Thyroid gland (tissue), 4 donors: ENCODE results near the gene ABCB1. TPM values are rescaled to one million over a fixed set of nuclear protein-coding genes. Genes with fewer than 3 reads are reported as not detected.

ENCODE experiments used
- DNase-seq, 2 donors: peaks; one replicate each; pipeline ENCODE4 v3.0.0-alpha.2; 2019
- H3K27ac ChIP-seq, 3 donors: fragments of 200-600 bp; sonication (generic); 1 replicate in 2 of 3; 2 replicates in 1 of 3; pipeline ENCODE4 v1.5.1; 2016 to 2019; ENCODE audit warnings: mild to moderate bottlenecking in 1 of 3, moderate library complexity in 1 of 3
- H3K27me3 ChIP-seq: fragments of 200-600 bp; sonication (generic); one replicate; pipeline ENCODE4 v1.5.1; 2019
- H3K36me3 ChIP-seq, 2 donors: fragments of 200-600 bp; sonication (generic); one replicate each; pipeline ENCODE4 v1.5.1; 2016 to 2019
- H3K4me1 ChIP-seq, 2 donors: fragments of 200-600 bp; sonication (generic); one replicate each; pipeline ENCODE4 v1.5.1; 2017 to 2019
- H3K4me3 ChIP-seq, 3 donors: fragments of 200-600 bp; sonication (generic); replicated peaks in 1 of 3; 1 replicate in 2 of 3; 2 replicates in 1 of 3; pipeline ENCODE4 v1.5.1; 2016; ENCODE audit warnings: mild to moderate bottlenecking in 1 of 3
- H3K9me3 ChIP-seq: fragments of 200-600 bp; sonication (generic); one replicate; pipeline ENCODE4 v1.5.1; 2017
- CTCF ChIP-seq, 6 experiments: fragments of 200-600 bp in 3 of 6; fragments of 450-650 bp in 3 of 6; sonication (generic) in 3 of 6; IDR thresholded peaks; one replicate each; pipeline ENCODE4 v1.5.1; 2016 to 2019; ENCODE audit warnings: antibody characterized with exemption in 6 of 6, mild to moderate bottlenecking in 2 of 6, inconsistent platforms in 1 of 6, moderate library complexity in 1 of 6
- POLR2A ChIP-seq, 2 donors: fragments of 450-650 bp; IDR thresholded peaks; one replicate each; pipeline ENCODE4 v1.6.1; 2017; ENCODE audit warnings: antibody characterized with exemption in 2 of 2, mild to moderate bottlenecking in 2 of 2, moderate library complexity in 1 of 2
- WGBS, 2 donors: methylation state at CpG; one replicate each; pipeline ENCODE4 v1.1.5; 2017; 5-methylcytosine and 5-hydroxymethylcytosine counted together
- intact Hi-C: fragments of 100-400 bp; cut with DNase I; formaldehyde crosslinking; loops from one replicate; pipeline ENCODE4 v1.15.1; 2023
- total RNA-seq, 4 donors: library from RNA; depleted of rRNA; stranded (reverse); fragments of >200 nt; gene quantifications; one replicate each; pipeline ENCODE4 v1.2.3, GENCODE V29; 2016

ABCB1 gene
- total RNA-seq, 4 donors from 2014 or later: 2.7 to 5.9 (median 4.4) TPM

DNA sequence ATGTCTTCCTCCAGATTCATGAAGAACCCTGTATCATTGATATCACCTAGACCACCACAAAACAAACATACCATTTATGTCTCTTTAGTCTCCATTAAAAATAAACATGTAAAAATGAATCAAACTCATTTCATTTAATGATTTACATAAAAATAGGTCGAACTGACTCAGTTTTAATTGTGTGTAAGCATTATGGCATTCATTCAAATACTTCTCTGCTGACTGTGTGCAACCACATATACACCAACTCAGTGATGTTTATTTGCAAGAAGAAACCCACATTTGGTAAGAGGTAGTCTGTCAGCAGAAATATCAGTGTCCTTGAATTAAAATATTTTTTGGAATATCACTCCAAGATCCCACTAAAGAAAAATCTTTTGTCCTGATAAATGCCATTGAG lies 30.5 kb downstream of the ABCB1 start:
- no peak overlapping the region for H3K4me3 ChIP-seq
- no peaks in the 10 kb centered on the region for H3K27me3 ChIP-seq
- no peaks in the 10 kb centered on the region for H3K4me1 ChIP-seq
- WGBS, 2 donors: 48 to 76% methylated on average over 1 of the region's 1 CpG
- no peaks in the 10 kb centered on the region for H3K36me3 ChIP-seq
- no peak for TF ChIP-seq CTCF (IDR thresholded peaks at IDR 0.05)
- no peak for TF ChIP-seq POLR2A (IDR thresholded peaks at IDR 0.05)
- H3K27ac ChIP-seq: no peak overlapping the region
- H3K9me3 ChIP-seq: no peaks in the 10 kb centered on the region
- intact Hi-C loops: no loop called here
- DNase-seq: no peak

- DNase-seq: no peak
- Histone ChIP-seq H3K27me3 (no peaks in the 10 kb centered on the region), H3K9me3 (no peaks in the 10 kb centered on the region), H3K4me3 (no peak overlapping the region), H3K4me1 (no peaks in the 10 kb centered on the region), H3K36me3 (no peaks in the 10 kb centered on the region), H3K27ac (no peak overlapping the region)
- no peak for TF ChIP-seq CTCF (IDR thresholded peaks at IDR 0.05)
- no peak for TF ChIP-seq POLR2A (IDR thresholded peaks at IDR 0.05)
- intact Hi-C loops: no loop called here
- 80 to 91% methylated on average over 1 of the region's 1 CpG for WGBS, 2 donors
Observed at GRCh38 chr7:87567052-87567451, 33.6 kb downstream of the ABCB1 start.

- Histone ChIP-seq H3K4me1 (no peaks in the 10 kb centered on the region), H3K27me3 (no peaks in the 10 kb centered on the region), H3K27ac (no peak overlapping the region), H3K9me3 (no peaks in the 10 kb centered on the region), H3K4me3 (no peak overlapping the region), H3K36me3 (no peaks in the 10 kb centered on the region)
- 89 to 91% methylated on average over 6 of the region's 6 CpGs for WGBS, 2 donors
- intact Hi-C loops: no loop called here
- TF ChIP-seq POLR2A (IDR thresholded peaks at IDR 0.05): no peak
- no peak for TF ChIP-seq CTCF (IDR thresholded peaks at IDR 0.05)
- no peak for DNase-seq
Observed at GRCh38 chr7:87566311-87566900, 34.3 kb downstream of the ABCB1 start.

- no peak for TF ChIP-seq POLR2A (IDR thresholded peaks at IDR 0.05)
- TF ChIP-seq CTCF (IDR thresholded peaks at IDR 0.05): no peak
- 66 to 70% methylated on average over 3 of the region's 3 CpGs for WGBS, 2 donors
- no peaks in the 10 kb centered on the region for H3K4me1 ChIP-seq
- intact Hi-C loops: no loop called here
- H3K27ac ChIP-seq: no peak overlapping the region
- no peak for DNase-seq
- H3K36me3 ChIP-seq: no peaks in the 10 kb centered on the region
- H3K27me3 ChIP-seq: no peaks in the 10 kb centered on the region
- H3K9me3 ChIP-seq: no peaks in the 10 kb centered on the region
- no peak overlapping the region for H3K4me3 ChIP-seq
Observed at GRCh38 chr7:87565877-87566276, 34.8 kb downstream of the ABCB1 start.

- H3K36me3 ChIP-seq: no peaks in the 10 kb centered on the region
- H3K27me3 ChIP-seq: no peaks in the 10 kb centered on the region
- no peaks in the 10 kb centered on the region for H3K4me1 ChIP-seq
- no peak overlapping the region for H3K27ac ChIP-seq
- peak; percentile 6 to 9 for DNase-seq
- TF ChIP-seq POLR2A (IDR thresholded peaks at IDR 0.05): no peak
- peak in 1 of 6 experiments; percentile 38 for TF ChIP-seq CTCF (IDR thresholded peaks at IDR 0.05)
- no peak overlapping the region for H3K4me3 ChIP-seq
- H3K9me3 ChIP-seq: no peaks in the 10 kb centered on the region
- intact Hi-C loops: no loop called here
- 4 to 14% methylated on average over 3 of the region's 3 CpGs for WGBS, 2 donors
Observed at GRCh38 chr7:87564296-87564963, 36.3 kb downstream of the ABCB1 start.
